GM19438 (cell line): ENCODE results near the gene USP3.

Experiments used
- ATAC-seq: cut with Tn5 transposase; IDR thresholded peaks from one replicate; pipeline ENCODE4 v1.9.1; 2021; ENCODE audit warnings: low read depth; ENCODE audit not compliant: unreplicated experiment

Gene USP3

DNA sequence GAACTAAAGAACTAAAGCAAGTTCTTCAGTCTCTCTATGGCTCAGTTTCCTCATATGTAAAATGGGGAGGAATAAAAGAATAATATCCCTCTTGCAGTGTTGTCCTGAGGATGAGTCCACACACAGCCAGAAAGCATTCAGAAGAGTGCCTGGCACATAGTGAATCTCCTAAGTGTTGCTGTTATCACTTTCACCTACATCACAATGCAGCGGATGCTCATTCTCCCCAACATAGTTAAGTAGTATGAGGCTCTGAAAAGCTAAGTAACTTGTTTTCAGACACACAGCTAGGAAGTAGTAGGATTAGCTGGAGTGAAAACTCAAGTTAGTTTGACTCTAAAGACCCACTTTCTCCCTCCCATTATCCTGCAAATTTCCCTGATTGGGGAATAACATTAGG is 9.1 kb upstream of the USP3 start:
- no peak for ATAC-seq

DNA sequence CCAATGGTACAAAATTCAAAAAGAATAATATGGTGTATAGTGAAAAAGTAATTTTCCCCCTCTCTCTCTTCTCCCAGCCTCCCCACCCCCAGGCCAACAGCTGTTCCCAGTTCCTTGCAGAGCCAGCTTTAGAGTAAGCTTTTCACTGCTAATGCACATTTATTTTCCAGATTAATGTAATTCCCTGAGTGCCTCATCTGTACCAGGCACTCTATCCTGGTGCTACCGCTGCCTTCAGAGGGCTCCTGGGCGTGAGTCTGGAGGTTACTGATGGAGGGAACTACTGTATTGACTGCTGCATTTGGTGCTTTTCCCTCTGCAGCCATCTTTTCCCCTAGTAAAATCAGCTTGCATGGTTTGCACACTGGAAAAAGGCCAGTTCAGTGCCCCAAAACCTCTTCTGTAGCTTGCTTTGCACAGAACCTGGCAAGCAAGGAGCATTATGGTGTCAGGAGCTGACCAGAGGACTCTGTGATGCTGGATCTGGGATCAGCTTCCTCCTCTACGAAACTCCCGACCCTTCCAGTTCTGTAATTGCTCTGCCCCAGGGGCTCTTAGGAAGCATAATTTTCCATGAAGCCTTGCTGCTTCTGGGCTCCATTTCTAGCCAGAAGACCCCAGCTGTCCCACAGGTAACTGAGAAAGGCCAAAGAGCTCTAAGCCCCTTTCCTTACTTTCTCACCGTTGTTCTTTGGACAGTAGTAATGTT is 8.5 kb upstream of the USP3 start:
- no peak for ATAC-seq

DNA sequence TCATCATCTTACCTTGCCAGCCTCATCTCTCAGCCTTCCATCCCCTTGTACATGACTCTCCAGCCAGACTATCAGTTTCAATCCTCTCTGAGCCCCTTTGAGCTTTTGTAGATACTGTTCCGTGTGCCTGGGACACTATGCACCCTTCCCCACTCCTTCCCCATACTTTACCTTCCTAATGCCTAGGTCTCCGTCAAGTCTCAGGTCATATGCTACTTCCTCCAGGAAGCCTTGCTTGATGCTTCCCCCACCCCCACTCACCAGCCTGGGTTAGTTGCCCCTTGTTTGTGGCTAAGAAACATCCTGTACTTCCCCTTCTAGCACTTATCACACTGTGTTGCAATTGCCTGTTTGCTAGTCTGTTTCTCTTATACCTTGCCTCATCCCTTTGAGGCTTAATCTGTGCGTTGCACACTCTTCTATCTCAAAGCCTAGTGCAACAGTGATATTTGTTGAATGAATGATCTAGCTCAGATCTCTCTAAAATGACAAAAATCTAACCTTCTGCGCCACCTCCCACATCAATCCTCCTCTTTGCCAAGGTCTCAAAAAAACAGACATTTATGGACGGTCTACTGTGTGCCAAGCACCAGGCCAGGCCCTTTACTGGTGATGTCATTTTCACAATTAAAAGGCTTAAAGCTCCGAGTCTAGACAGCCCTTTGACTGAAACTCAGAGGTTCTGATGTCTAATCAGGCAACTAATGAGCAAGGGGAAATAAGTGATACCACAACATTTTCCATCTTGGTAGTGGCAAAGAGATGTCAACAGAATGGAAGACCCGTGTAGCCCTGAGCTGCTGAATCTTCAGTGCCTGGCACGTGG is 6.5 kb upstream of the USP3 start:
- ATAC-seq: no peak

DNA sequence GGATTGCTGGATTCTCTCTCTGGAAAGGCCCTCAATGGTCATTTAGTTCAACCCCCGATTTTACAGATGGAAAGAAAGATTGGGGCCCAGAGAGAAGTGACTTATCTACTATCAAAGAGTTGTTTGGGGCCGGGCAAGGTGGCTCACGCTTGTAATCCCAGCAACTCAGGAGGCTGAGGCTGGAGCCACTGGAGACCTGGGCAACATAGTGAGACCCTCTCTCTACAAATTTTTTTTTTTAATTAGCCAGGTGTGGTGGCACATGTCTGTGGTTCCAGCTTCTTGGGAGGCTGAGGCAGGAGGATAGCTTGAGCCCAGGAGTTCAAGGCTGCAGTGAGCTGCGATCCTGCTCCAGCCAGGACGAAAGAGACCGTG is 5.2 kb upstream of the USP3 start:
- no peak for ATAC-seq

DNA sequence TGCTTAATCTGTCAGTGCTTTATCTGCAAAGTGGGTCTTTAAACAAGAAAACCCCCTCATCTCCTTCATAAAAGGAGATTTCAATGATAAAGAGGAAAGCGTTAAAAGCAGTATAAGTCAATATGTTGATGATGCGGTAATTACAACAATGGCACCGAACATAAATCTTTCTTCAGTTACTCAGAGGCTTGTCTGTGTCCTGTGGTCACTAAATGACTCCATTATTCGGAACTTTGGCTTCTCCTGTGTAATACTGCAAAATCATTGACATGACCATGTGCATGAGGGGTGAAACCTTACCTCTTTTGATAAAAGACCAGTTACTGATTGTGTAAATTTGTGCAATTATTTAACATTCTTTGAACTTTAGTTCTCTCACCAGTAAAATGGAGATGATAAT is 4.8 kb upstream of the USP3 start:
- ATAC-seq: no peak

DNA sequence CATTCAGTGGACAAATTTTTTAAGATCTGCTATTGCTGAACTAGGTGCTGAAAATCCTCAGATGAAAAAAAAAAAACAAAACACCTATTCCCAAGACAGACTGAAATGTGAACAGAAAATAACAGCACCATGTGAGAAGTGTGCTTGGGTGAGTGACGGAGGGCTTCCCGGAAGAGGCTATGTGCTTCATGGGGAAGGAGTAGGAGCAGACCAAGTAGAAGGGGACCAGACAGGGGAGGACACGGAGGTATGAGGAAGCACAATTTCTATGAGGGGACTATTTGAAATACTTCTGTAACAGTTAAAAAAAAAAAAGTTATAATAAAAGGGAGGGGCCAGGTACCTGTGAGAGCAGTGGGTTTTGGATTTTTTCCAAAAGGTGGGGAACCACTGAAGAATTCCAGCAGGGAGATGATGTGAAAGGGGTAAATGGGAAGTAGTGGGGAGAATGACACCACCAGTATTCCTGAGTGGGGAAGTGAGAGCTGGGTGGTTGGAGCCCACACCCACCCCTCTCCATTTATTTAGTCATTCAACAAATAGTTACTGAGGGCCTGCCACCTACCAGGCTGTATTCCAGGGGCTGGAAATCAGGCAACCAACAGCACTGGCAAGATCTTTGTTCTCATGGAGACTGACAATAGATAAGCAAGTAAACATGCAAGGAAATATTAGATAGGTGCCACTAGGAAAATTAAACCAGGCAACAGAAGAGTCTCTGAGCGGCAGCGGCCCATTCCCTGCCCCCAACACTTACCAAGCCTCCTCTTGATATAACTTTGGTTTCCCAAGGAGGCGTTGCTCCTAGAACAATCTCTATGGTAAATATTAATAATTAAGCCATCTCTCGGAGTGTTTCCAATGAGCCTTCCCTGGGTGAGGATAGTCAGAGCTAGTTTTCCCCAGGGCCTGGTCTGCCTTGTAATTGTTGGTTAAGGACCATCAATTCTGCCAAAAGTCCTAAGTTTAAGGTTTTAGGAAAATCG is 3.8 kb upstream of the USP3 start:
- ATAC-seq: no peak

DNA sequence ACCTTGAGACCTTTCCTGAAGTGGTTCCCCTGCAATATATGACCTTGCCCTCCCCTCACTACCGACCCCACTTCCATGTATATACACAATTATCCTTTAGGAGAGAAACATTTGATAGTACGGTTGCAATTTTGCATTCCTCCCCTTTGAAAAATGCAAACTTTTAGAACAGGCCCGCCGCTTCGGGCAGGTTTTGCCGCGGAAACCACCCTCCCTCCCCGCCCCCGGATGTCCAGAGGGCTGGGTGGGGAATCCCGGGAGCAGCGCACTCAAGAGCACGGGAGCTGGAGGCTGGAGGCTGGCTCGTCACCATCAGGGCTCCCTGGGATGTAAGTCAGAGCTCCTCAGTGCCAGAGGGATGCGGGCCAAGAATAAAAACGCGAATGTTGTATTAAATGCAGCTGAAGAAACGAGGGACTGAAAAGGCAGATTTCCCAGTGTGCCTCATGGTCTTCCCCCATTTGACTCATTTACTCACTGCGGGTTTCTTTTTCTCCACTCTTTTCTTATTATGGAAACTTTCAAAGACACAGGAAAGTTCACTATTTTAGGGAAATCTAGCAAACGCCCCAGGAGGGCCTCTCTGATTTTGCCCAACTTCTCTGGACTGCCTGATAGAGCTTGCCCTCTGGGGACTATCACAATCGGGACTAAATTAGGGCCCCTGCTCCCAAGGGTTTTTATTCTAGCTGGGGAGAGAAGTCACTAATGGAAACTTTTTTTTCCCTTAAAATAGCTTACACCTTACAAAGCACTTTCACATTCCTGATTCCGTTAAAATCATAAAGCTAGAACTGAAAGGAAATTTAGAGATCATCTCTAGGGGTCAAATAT is 2.9 kb upstream of the USP3 start:
- ATAC-seq: no peak

DNA sequence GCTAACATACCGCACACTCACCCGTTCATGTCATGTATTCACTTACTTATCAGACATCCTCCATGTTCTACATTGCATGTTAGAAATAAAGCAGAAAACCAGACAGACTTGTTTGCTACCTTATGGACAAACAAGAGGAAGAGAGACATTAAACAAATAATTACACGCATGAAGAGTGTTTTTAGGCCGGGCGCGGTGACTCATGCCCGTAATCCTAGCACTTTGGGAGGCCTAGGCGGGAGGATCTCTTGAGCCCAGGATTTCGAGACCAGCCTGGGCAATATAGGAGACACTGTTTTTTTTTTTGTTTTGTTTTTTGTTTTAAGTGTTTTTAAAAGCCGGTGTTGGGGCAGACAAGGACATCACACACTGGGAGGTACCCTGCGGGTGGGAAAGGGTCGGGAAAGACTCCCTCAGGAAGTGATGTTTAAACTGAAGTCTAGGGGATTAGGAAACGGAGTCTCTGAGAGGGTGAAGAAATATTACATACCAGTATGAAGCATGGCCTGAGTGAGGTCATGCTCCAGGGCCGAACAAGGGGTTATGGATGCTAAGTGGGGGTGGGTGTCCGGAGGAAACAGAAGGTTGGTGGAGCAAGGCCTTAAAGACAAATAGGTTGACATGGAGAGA is 2.1 kb upstream of the USP3 start:
- ATAC-seq: no peak

DNA sequence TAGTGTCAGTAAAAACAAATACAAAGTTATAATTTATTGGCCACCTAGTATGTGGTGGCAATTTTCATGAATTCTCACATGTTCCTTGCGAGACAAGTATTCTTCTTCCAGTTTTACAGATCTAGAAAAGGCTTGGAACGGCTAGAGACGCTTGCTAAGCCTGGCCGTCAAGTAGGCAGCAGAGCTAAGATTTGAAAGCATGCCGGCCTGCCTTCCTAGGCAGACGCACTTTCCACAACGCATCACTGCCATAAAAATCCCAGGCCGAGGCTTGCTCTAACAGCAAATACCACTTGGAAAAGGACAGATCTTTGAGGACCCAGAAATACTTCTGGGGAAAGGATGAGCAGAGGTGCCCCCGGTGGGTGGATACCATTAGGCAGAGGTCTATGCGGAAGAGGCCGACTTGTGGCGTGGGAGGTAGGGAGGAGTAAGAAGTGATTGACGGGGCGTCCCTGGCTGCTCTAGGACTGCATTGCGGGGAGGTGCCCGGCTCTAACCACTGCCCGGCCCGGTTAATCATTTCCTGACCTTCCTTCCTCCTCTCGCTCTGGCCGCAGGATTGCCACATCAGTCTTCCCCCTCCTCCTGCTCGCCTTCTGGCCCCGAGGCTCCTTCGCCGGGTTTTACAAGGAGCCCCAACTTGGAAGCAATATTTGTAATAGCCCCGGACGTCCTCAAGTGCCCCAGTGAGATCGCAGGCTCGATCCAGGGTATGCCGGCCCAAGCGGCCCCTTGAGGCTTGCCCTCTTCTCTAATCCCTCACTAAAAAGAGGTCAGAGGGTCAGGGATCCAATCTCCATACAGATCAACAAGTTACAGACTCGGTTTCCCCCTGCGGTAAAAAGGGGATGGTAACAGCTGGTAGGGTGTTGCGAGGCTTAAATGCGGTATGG is 1.3 kb upstream of the USP3 start:
- peak; percentile 43 for ATAC-seq

DNA sequence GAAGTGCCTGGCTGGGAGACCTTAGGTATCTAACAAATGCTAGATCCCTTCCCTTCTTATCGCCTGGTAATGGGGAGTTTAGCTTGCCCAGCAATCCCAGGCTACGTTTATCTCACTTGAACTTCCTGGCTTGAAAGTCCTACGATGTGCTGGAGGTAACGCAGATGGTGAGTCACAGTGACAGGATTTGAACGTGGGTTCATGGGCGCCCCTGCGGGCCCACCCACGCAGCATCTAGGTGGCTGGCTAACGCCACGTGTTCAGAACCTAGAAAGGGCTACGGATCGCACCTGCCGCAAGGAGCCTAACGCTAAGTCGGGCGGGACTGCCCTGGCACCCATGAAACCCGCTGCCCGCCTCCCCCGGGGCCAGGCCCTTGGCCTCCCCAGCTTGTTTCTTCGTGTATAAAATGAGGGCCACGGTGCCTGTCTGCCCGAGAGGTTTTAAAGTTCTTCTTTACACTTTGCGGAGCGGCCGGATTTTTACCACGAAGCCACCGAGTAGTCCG is 600 bp upstream of the USP3 start:
- peak; percentile 16 for ATAC-seq

DNA sequence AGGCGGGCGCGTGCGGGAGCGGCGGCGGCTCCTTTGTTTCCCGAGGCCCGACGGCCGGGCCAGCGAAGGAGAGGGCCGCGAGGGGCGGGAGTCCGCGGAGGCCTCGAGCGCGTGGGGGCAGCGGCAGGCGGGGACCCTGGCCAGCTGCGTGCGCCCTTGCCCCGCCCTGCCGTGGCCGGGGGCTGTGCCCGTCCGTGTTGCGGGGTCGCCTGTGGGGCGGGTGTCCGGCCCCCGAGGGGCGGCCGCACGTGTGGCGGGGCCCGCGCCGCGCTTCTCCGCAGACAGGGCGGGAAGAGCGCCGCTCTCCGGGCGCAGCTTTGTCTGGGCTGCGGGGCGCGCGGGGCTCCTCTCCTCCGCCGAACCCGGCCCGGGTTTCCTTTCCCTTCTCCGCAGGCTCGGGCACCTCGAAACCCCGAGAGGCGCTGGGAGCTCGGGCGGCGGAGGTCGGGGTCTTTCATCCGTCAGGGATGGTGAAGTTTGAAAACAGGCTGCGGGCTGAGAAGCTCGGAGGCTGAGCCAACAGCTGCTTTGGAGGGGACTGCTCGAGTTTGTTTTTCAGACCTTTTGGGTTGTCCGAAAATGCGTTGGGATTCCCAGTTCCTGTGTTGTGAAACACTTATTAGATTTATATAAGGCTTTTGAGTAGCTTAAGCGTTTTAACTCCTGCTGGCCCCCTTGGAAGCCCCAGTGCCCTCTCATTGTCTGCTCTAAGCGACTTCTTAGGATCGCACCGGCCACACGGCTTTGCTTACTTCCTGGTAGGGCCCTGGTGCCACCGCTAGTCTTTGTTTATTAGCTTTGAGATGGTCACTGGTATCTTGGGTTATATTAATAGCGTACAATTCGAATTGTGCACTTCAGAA is 817 bp downstream of the USP3 start:
- peak; percentile 7 for ATAC-seq

DNA sequence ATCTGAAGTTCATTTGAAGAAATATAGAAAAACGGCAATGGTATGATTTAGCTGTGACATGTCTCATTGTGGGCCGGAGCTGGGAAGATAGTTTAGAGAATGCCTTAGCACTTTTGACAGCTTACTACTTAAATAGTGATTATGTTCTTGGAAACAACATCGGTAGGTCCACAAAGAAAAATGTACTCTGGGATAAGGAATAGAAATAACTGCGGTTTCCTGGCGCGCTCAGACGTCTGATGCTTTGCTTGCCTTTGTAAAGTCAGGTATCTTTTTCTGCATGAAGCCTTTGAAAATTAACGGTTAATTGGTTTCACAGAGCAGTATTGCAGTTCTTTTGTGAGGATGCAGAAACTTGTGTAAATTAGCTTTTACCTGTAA is 1.4 kb downstream of the USP3 start:
- no peak for ATAC-seq

DNA sequence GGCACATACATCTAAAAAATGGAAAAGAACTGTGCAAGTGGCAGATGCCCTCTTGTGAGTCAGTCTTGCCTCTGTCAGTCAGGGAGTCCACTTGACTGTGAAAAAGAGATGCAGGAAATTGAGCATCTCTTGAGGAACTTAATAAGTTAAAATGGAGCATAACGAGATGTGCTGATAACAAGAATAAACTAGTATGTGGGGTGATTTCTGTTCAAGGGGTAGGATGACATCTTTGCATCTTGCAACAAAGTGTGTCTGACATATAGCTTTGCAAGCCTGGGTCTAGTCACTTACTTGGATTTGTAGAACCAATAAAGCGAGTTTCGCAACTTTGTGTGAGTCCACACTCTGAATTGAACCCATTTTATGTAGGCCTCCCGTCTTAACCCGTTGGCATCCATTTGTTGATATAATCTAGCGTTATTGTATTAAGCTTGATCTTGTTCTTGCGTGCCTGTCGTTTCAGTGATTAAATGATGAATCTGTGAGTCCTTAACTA is 2.2 kb downstream of the USP3 start:
- no peak for ATAC-seq

DNA sequence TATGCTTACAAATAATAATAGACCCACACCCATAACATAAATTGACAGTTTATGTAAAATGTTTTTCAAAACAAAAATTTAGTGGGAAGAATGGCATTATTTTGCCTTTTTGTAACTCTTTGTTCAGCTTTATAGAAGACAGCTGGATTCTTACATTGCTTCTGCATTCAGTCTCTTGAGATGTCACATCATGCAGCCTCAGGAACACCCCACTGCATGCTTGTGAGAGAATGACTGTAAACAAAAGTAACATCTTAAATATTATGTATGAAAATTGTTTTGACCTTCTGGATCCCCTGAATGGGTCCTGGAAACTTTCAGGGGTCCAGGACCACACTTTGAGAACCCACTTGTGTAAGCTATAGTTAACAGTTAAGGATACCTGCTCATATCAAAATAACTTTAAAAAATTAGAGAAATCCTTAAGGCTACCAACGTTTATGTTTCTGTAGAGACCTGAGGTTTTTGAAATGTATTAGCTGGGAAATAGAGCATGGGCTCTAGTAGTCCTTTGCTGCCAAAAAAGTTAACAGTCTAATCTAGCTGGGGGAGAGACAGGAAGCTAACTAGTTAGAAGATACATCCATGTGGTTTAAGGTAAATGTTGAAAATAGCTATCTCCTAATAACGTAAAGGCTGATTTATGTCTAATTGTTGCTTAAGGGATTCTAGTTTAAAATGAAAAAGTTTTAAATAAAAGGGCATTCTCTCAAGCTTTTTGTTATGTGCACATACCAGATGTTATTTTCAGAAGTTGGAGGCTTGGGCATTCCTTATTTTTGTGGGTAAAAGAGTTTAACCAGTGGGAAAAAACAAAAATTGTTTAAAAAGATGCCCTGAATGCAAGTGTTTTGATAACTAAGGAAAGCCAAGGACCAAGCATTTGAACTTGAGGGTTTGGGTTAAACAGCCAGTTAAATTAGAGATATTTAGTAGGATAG is 3.8 kb downstream of the USP3 start:
- ATAC-seq: no peak

DNA sequence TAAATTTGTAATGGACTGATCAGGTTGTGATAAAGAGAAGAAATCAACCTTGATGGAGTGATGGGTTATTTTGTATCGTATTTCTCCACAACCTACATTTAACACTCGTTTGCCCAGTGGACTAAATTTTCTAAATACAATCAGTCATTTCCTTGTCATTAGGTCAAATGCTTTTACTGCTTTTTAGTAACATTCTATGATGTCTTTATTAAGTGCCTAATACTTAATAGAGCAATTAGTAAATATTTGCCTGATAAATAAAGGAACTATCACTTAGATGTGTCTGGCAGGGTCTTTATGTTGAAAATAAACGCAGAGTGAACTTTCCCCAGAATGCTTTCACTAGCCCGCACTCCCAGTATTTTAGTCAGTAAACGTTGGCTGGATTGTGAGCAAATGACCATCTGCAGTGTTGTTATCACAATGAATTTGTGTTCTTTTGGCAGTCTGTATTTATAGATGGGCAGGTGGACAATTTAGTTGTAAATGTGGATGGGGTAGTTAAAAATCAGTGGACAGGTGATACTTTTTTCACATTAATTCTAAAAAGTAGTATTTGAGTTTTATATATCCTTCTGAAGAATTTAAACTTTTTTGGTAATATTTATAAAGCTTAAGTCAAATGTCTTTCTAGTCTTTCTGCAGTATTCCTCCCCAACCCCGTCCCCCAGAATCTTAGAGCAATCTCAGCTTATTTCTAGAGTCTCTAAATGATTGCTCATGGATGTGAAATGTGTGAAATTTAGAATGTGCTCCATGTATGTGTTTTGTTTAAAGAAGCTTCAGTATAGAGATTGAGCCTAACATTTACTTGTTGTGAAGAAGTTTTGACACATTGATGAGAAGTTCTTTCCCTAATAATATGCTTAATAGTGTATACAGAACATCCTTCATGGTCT is 4.9 kb downstream of the USP3 start:
- ATAC-seq: no peak
